ENCODE data around the gene KCNG4. TPM values are rescaled to one million over a fixed set of nuclear protein-coding genes. Genes with fewer than 3 reads are reported as not detected.

KCNG4 gene
- total RNA-seq, 2 donors from 2014 or later = not detected

DNA sequence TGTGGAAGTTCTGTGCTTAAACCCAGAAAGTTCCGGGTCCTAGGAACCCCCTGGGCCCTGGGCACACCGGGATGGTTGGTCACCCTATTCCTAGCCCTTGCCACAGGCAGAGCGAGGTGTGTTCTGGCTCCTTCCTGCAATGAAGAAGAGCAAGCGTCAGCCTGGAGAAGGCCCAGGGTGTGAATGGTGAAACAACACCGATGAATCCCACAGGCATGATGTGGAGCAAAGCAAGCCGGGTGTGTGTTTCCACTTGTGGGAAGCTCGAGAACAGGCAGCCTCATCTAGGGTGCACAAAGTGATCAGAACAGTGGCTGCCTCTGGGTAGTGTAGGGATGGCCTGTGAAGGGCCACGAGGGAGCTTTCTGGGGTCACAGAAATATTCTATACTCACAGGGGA lies 13.8 kb downstream of the KCNG4 start:
- Histone ChIP-seq H3K9me3 (no peaks in the 10 kb centered on the region), H3K4me1 (replicated peaks) (no peaks in the 10 kb centered on the region), H3K4me3 (no peak overlapping the region), H3K27me3 (replicated peaks; ENCODE audit: insufficient read depth) (no peaks in the 10 kb centered on the region), H3K27ac (no peak overlapping the region), H3K36me3 (no peaks in the 10 kb centered on the region)
- TF ChIP-seq CTCF (IDR thresholded peaks at IDR 0.05) = no peak
- no peak for TF ChIP-seq POLR2A (IDR thresholded peaks at IDR 0.05)
- no peak for TF ChIP-seq POLR2AphosphoS5 (IDR thresholded peaks at IDR 0.05)
- WGBS = 77% methylated on average over 8 of the region's 8 CpGs
- no peak for DNase-seq (ENCODE audit: low spot score)
- intact Hi-C loops (cut with DNase I) = no loop called here

DNA sequence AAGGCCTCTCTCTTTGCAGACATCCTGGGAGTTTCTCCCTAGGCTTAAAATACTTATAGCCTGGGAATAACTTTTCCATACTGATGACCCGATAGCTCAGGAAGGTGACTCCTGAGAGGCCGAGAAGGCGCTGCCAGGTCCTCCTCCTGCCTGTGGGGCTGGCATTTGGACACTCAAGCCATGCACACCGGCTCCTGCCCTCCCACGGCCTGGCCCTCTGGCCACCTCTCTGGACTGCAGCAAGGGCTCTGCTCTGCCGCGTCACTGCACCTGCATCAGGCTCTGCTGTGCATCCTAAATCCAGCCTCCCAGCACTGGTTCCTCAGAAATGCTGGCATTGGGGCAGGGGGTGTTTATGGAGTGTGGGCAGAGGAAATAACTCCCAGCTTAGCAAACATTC lies 14.2 kb downstream of the KCNG4 start:
- intact Hi-C loops (cut with DNase I) = no loop called here
- no peak for TF ChIP-seq POLR2A (IDR thresholded peaks at IDR 0.05)
- no peak for TF ChIP-seq CTCF (IDR thresholded peaks at IDR 0.05)
- TF ChIP-seq POLR2AphosphoS5 (IDR thresholded peaks at IDR 0.05) = no peak
- Histone ChIP-seq H3K27me3 (replicated peaks; ENCODE audit: insufficient read depth) (no peaks in the 10 kb centered on the region), H3K9me3 (no peaks in the 10 kb centered on the region), H3K4me3 (no peak overlapping the region), H3K27ac (no peak overlapping the region), H3K36me3 (no peaks in the 10 kb centered on the region), H3K4me1 (replicated peaks) (no peaks in the 10 kb centered on the region)
- DNase-seq (ENCODE audit: low spot score) = no peak
- 88% methylated on average over 7 of the region's 7 CpGs for WGBS

- H3K27me3 ChIP-seq (replicated peaks; ENCODE audit: insufficient read depth) = no peaks in the 10 kb centered on the region
- intact Hi-C loops (cut with DNase I) = no loop called here
- WGBS = 87% methylated on average over 3 of the region's 3 CpGs
- no peak overlapping the region for H3K4me3 ChIP-seq
- no peaks in the 10 kb centered on the region for H3K36me3 ChIP-seq
- DNase-seq (ENCODE audit: low spot score) = no peak
- no peak overlapping the region for H3K27ac ChIP-seq
- TF ChIP-seq CTCF (IDR thresholded peaks at IDR 0.05) (no peak), POLR2AphosphoS5 (IDR thresholded peaks at IDR 0.05) (no peak), POLR2A (IDR thresholded peaks at IDR 0.05) (no peak)
- H3K4me1 ChIP-seq (replicated peaks) = no peaks in the 10 kb centered on the region
- no peaks in the 10 kb centered on the region for H3K9me3 ChIP-seq
These were observed 14.7 kb downstream of the KCNG4 start for GRCh38 chr16:84225126-84225525.

DNA sequence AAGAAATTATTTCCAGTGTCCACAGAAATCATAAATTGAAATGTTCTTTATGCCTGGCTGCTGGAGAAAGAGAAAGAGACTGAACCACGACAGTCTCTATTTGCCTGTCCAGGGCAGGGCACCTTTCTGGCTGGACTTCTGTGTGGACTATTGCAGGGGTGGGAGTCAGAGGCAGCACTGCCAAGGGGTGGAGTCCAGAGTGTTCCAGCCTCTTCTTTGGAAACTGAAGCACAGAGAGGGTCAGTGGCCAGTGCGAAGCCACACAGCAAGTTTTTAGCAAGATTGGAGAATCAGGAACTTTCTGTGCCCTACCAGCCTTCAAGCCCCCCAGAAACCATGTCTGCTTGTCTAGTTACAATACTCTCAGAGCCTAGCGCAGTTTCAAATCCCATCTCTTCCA lies 15.3 kb downstream of the KCNG4 start:
- no peak overlapping the region for H3K4me3 ChIP-seq
- no peak overlapping the region for H3K27ac ChIP-seq
- no peaks in the 10 kb centered on the region for H3K27me3 ChIP-seq (replicated peaks; ENCODE audit: insufficient read depth)
- 94% methylated on average over 3 of the region's 3 CpGs for WGBS
- TF ChIP-seq CTCF (IDR thresholded peaks at IDR 0.05) (no peak), POLR2AphosphoS5 (IDR thresholded peaks at IDR 0.05) (no peak), POLR2A (IDR thresholded peaks at IDR 0.05) (no peak)
- H3K9me3 ChIP-seq = no peaks in the 10 kb centered on the region
- DNase-seq (ENCODE audit: low spot score) = no peak
- no peaks in the 10 kb centered on the region for H3K4me1 ChIP-seq (replicated peaks)
- intact Hi-C loops (cut with DNase I) = no loop called here
- H3K36me3 ChIP-seq = no peaks in the 10 kb centered on the region

- Histone ChIP-seq H3K36me3 (no peaks in the 10 kb centered on the region), H3K9me3 (no peaks in the 10 kb centered on the region), H3K27me3 (replicated peaks; ENCODE audit: insufficient read depth) (no peaks in the 10 kb centered on the region), H3K27ac (no peak overlapping the region), H3K4me1 (replicated peaks) (no peaks in the 10 kb centered on the region), H3K4me3 (no peak overlapping the region)
- DNase-seq (ENCODE audit: low spot score) = no peak
- intact Hi-C loops (cut with DNase I) = no loop called here
- TF ChIP-seq POLR2A (IDR thresholded peaks at IDR 0.05) (no peak), POLR2AphosphoS5 (IDR thresholded peaks at IDR 0.05) (no peak), CTCF (IDR thresholded peaks at IDR 0.05) (no peak)
- 93% methylated on average over 4 of the region's 4 CpGs for WGBS
These were observed 16.4 kb downstream of the KCNG4 start for GRCh38 chr16:84223456-84223855.
